Gastrocnemius medialis (tissue), 4 donors: ENCODE data around the gene MCF2L. TPM values are rescaled to one million over a fixed set of nuclear protein-coding genes. Genes with fewer than 3 reads are reported as not detected.

Experiments used
- ATAC-seq, 2 donors: fragments of 150-250 bp; one replicate each; pipeline ENCODE4 v1.9.1; 2016
- DNase-seq, 2 donors: peaks; one replicate each; pipeline ENCODE4 v3.0.0-alpha.2; 2019
- H3K27ac ChIP-seq, 4 donors: fragments of 200-600 bp; sonication (generic); 1 replicate in 1 of 4; 2 replicates in 3 of 4; pipeline ENCODE4 v1.5.1; 2016 to 2018; ENCODE audit warnings: mild to moderate bottlenecking in 2 of 4, moderate library complexity in 1 of 4
- H3K27me3 ChIP-seq, 3 donors: fragments of 200-600 bp; sonication (generic) in 2 of 3; 1 replicate in 1 of 3; 2 replicates in 2 of 3; pipeline versions ENCODE4 v1.5.1 to v1.6.0; 2016 to 2019; ENCODE audit warnings: mild to moderate bottlenecking in 1 of 3, moderate library complexity in 1 of 3
- H3K36me3 ChIP-seq, 2 donors: fragments of 200-600 bp; sonication (generic) in 1 of 2; one replicate each; pipeline ENCODE4 v1.5.1; 2017 to 2018
- H3K4me1 ChIP-seq, 2 donors: fragments of 200-600 bp; sonication (generic) in 1 of 2; one replicate each; pipeline ENCODE4 v1.5.1; 2016 to 2017; ENCODE audit warnings: mild to moderate bottlenecking in 2 of 2
- H3K4me3 ChIP-seq, 4 donors: fragments of 200-600 bp; sonication (generic) in 3 of 4; 1 replicate in 1 of 4; 2 replicates in 3 of 4; pipeline ENCODE4 v1.5.1; 2016 to 2019; ENCODE audit warnings: mild to moderate bottlenecking in 2 of 4
- H3K9me3 ChIP-seq, 3 donors: fragments of 200-600 bp; sonication (generic) in 2 of 3; 1 replicate in 1 of 3; 2 replicates in 2 of 3; pipeline ENCODE4 v1.5.1; 2016 to 2019
- POLR2A ChIP-seq, 2 donors: fragments of 450-650 bp; IDR thresholded peaks; one replicate each; pipeline ENCODE4 v1.6.1; 2017; ENCODE audit warnings: antibody characterized with exemption in 2 of 2, mild to moderate bottlenecking in 2 of 2, moderate library complexity in 2 of 2
- in situ Hi-C, 4 donors: fragments of 200-750 bp; cut with MboI; loops; one replicate each; pipeline versions ENCODE4 v1.15.0 to v1.8.0; 2017; ENCODE audit warnings: low sequenced_read_pairs in 4 of 4
- intact Hi-C: fragments of 100-400 bp; cut with DNase I; formaldehyde crosslinking; loops from one replicate; pipeline ENCODE4 v1.15.1; 2023; ENCODE audit warnings: low total_unique reads
- total RNA-seq, 4 donors: library from RNA; depleted of rRNA; stranded (reverse); fragments of >200 nt; gene quantifications; one replicate each; pipeline versions ENCODE4 v1.1.0 to v1.2.3, GENCODE V29; 2016
- TF ChIP-seq, protein P1 (sequence below), 5 experiments: fragments of 450-650 bp in 3 of 5; fragments of 200-600 bp in 2 of 5; sonication (generic) in 2 of 5; IDR thresholded peaks in 4 of 5; conservative IDR thresholded peaks in 1 of 5; 1 replicate in 4 of 5; 2 replicates in 1 of 5; pipeline ENCODE4 v1.5.1; 2016 to 2019; ENCODE audit warnings: antibody characterized with exemption in 5 of 5, mild to moderate bottlenecking in 3 of 5, moderate library complexity in 3 of 5

The MCF2L gene
- total RNA-seq, 4 donors from 2014 or later = 16.1 to 21.2 (median 19.4) TPM

DNA sequence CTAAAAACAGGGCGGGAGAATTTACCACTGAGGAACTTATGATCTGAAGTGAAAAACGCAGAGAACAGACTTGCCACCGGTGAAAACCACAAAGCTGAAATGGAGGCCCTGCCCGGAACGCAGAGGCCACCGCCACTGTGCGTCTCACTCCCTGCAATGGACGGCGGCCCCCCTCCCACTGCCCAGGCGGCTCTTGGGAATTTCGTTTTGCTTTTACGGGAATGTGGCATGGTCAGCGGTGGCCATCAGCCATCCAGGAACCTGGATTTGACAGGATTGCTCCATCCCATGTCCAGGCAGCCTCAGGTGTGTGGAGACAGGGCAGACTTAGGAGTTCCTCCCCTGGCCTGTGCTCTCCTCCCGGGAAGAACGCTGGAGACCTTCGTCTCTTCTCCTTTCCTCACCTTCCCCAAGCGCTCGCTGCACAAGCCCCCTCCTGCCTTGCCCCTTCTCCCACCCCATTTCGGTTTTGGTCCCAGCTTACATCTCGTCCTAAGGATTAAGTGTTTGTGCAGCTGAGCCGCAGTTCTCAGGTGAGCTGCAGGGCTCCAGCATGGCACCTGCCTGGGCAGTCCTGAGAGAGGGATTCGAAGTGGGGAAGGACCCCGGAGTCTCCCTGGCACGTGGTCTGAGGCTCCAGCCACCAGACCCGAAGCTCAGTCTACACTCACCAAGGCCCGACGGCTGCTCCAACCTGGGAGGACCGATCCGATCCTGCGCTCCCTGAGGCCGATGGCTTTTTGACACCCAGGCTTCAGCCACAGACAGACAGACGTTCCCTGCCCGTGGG, 49.9 kb downstream of the MCF2L start:
- in situ Hi-C loops (no loop called here), intact Hi-C loops (no loop called here)
- H3K36me3 ChIP-seq = no peaks in the 10 kb centered on the region
- DNase-seq (no peak), ATAC-seq (no peak)
- H3K4me1 ChIP-seq = no peaks in the 10 kb centered on the region
- no peak overlapping the region for H3K27ac ChIP-seq
- TF ChIP-seq, protein P1, sequence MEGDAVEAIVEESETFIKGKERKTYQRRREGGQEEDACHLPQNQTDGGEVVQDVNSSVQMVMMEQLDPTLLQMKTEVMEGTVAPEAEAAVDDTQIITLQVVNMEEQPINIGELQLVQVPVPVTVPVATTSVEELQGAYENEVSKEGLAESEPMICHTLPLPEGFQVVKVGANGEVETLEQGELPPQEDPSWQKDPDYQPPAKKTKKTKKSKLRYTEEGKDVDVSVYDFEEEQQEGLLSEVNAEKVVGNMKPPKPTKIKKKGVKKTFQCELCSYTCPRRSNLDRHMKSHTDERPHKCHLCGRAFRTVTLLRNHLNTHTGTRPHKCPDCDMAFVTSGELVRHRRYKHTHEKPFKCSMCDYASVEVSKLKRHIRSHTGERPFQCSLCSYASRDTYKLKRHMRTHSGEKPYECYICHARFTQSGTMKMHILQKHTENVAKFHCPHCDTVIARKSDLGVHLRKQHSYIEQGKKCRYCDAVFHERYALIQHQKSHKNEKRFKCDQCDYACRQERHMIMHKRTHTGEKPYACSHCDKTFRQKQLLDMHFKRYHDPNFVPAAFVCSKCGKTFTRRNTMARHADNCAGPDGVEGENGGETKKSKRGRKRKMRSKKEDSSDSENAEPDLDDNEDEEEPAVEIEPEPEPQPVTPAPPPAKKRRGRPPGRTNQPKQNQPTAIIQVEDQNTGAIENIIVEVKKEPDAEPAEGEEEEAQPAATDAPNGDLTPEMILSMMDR (IDR thresholded peaks at IDR 0.05 in 4 of 5, conservative IDR thresholded peaks at IDR 0.05 in 1 of 5) = no peak
- no peak for TF ChIP-seq POLR2A (IDR thresholded peaks at IDR 0.05)
- H3K4me3 ChIP-seq = no peak overlapping the region
- H3K27me3 ChIP-seq = peaks cover 0 to 9% (median 7%) of the 10 kb centered on the region in 3 donors
- no peaks in the 10 kb centered on the region for H3K9me3 ChIP-seq

DNA sequence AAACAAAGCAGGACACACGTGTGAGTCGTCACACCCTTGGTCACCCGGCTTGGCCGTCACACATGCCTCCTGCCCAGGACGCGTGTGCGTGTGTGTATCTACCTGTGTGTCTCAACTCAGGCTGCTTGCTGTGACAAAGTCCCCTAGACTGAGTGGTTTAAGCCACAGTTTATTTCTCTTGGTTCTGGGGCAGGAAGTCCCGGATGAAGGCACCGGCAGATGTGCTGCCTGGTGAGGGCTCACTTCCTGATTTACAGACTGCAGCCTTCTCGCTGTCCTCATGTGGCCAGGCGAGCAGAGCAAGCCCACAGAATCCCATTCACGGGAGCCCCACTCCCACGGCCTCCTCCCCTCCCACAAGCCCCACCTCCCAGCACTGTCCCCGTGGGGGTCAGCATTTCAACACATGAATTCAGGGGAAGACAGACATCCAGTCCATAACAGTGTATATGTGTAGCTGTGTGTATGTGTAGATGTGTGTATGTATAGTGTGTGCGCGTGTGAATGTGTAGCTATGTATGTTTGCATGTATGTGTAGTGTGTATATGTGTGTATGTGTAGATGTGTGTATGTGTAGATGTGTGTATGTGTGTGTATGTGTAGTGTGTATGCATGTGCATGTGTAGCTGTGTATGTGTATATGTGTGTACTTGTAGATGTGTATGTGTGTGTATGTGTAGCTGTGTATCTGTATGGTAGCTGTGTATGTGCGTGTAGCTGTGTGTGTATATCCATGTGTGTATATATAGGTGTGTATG, 51.5 kb downstream of the MCF2L start:
- in situ Hi-C loops (no loop called here), intact Hi-C loops (no loop called here)
- peaks cover 0 to 9% (median 7%) of the 10 kb centered on the region in 3 donors for H3K27me3 ChIP-seq
- H3K27ac ChIP-seq = peak overlapping the region in 1 of 4 donors; percentile 22
- no peak for TF ChIP-seq POLR2A (IDR thresholded peaks at IDR 0.05)
- TF ChIP-seq, protein P1 (IDR thresholded peaks at IDR 0.05 in 4 of 5, conservative IDR thresholded peaks at IDR 0.05 in 1 of 5) = no peak
- no peak for DNase-seq
- ATAC-seq = no peak
- no peaks in the 10 kb centered on the region for H3K4me1 ChIP-seq
- H3K4me3 ChIP-seq = no peak overlapping the region
- no peaks in the 10 kb centered on the region for H3K36me3 ChIP-seq
- no peaks in the 10 kb centered on the region for H3K9me3 ChIP-seq

DNA sequence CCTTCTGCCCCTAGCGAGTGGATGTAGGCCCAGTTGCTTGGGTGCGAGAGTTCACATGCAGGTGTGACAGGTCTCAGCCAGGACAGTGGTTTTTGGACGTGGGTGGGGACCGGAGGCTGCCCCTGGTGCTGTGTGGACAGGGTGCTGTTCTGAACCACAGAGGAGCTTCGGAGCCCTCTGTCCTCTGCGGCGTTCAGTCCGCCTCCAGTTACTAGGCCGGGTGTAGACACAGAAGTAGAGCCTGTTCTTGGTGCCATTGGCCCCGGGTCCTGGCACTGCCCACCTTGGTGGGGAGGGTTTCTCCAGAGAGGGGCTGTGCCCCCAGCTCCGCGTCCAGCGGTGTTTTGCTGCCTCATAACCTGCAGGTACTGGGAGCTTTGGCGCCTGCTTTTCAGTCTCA, 52.4 kb downstream of the MCF2L start:
- H3K4me3 ChIP-seq = no peak overlapping the region
- H3K4me1 ChIP-seq = no peaks in the 10 kb centered on the region
- H3K27me3 ChIP-seq = peaks cover 0 to 8% (median 7%) of the 10 kb centered on the region in 3 donors
- intact Hi-C loops (no loop called here), in situ Hi-C loops (no loop called here)
- DNase-seq (no peak), ATAC-seq (no peak)
- no peaks in the 10 kb centered on the region for H3K9me3 ChIP-seq
- peak overlapping the region in 2 of 4 donors; percentile 38 to 62 for H3K27ac ChIP-seq
- no peaks in the 10 kb centered on the region for H3K36me3 ChIP-seq
- TF ChIP-seq, protein P1 (IDR thresholded peaks at IDR 0.05 in 4 of 5, conservative IDR thresholded peaks at IDR 0.05 in 1 of 5) = no peak
- TF ChIP-seq POLR2A (IDR thresholded peaks at IDR 0.05) = no peak

DNA sequence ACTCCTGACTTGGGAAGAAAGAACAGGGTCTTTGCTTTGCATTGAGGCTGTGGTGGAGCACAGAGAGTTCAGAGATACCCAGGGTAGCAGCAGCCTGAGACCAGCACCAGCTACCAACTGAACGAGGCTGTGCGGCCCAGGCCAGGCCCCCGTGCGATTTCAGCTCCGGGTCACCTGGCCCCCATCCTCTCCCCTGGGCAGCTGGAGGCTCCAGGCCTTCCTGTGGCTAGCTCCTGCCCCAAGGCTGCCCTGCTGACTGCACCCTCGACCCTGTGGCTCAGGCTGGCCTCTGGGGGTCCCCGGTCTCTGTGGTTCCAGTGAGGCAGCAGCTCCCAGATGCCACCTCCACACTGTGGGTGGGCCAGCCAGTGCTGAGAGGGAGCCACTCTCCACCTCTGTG, 52.8 kb downstream of the MCF2L start:
- Histone ChIP-seq H3K36me3 (no peaks in the 10 kb centered on the region), H3K27ac (peak overlapping the region in 3 of 4 donors; percentile 38 to 62 (median 56))
- ATAC-seq = no peak

More for the DNA sequence above, 52.8 kb downstream of the MCF2L start:
- H3K4me1 ChIP-seq = no peaks in the 10 kb centered on the region
- TF ChIP-seq, protein P1 (IDR thresholded peaks at IDR 0.05 in 4 of 5, conservative IDR thresholded peaks at IDR 0.05 in 1 of 5) = no peak
- TF ChIP-seq POLR2A (IDR thresholded peaks at IDR 0.05) = no peak
- in situ Hi-C loops = no loop called here
- H3K9me3 ChIP-seq = no peaks in the 10 kb centered on the region
- DNase-seq = no peak
- intact Hi-C loops = no loop called here
- no peak overlapping the region for H3K4me3 ChIP-seq
- H3K27me3 ChIP-seq = peaks cover 0 to 7% (median 6%) of the 10 kb centered on the region in 3 donors
